ENCODE results near the gene SMIM36. TPM values are rescaled to one million over a fixed set of nuclear protein-coding genes. Genes with fewer than 3 reads are reported as not detected.
"Not testable (repeated sequence)": the region's sequence is repeated elsewhere in the genome, so short reads cannot be mapped to it uniquely, and the experiment has no call there.

The SMIM36 gene
- total RNA-seq, 4 donors from 2014 or later: not detected

DNA sequence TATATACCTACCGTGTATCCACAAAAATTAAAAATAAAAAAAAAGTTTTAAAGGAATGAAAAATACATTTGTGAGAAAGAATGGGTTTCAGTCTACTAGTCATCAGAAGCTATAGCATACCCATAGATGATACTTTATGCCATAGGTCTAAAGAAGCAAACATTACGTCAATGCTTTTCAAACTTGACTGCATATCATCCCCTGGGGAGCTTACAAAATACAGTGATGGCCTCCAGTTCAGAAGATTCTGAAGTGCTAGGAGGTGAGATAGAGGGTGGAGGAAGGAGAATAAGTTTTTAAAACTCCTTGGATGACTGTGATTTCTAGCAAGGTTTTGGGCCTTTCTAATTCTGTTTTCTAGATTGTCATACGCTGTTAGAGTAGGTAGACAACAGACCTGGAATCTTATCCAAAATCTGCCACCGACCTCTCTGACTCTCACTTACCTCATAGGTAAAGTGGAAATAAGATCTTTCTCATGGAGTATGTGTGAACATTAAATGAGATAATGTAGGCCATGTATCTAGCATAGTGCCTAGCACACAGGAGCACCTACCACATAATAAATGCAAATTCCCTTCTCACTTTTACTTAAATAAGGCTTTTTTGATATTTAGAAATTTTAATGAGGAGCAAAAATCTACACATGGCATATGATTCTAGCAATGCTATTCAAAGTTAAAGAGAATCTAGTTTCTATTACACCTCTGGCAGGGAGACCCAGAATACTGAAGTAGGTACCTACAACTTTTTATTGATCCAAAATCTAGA, 102.0 kb downstream of the SMIM36 start:
- TF ChIP-seq POLR2A (IDR thresholded peaks at IDR 0.05; ENCODE audit: low read depth): no peak
- TF ChIP-seq POLR2AphosphoS5 (IDR thresholded peaks at IDR 0.05): no peak
- TF ChIP-seq, protein P1, sequence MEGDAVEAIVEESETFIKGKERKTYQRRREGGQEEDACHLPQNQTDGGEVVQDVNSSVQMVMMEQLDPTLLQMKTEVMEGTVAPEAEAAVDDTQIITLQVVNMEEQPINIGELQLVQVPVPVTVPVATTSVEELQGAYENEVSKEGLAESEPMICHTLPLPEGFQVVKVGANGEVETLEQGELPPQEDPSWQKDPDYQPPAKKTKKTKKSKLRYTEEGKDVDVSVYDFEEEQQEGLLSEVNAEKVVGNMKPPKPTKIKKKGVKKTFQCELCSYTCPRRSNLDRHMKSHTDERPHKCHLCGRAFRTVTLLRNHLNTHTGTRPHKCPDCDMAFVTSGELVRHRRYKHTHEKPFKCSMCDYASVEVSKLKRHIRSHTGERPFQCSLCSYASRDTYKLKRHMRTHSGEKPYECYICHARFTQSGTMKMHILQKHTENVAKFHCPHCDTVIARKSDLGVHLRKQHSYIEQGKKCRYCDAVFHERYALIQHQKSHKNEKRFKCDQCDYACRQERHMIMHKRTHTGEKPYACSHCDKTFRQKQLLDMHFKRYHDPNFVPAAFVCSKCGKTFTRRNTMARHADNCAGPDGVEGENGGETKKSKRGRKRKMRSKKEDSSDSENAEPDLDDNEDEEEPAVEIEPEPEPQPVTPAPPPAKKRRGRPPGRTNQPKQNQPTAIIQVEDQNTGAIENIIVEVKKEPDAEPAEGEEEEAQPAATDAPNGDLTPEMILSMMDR (IDR thresholded peaks at IDR 0.05): no peak
- TF ChIP-seq EP300 (IDR thresholded peaks at IDR 0.05): no peak
- Histone ChIP-seq H3K36me3 (peaks cover 56 to 92% (median 81%) of the 10 kb centered on the region in 4 donors), H3K27ac (replicated peaks in 1 of 4) (no peak overlapping the region), H3K4me1 (peaks cover 0 to 14% (median 7%) of the 10 kb centered on the region in 4 donors), H3K9me3 (no peaks in the 10 kb centered on the region), H3K4me3 (no peak overlapping the region), H3K27me3 (no peaks in the 10 kb centered on the region)
- intact Hi-C loops (cut with DNase I): no loop called here
- 88% methylated on average over 4 of the region's 4 CpGs for WGBS
- DNase-seq (ENCODE audit: extremely low spot score): no peak

DNA sequence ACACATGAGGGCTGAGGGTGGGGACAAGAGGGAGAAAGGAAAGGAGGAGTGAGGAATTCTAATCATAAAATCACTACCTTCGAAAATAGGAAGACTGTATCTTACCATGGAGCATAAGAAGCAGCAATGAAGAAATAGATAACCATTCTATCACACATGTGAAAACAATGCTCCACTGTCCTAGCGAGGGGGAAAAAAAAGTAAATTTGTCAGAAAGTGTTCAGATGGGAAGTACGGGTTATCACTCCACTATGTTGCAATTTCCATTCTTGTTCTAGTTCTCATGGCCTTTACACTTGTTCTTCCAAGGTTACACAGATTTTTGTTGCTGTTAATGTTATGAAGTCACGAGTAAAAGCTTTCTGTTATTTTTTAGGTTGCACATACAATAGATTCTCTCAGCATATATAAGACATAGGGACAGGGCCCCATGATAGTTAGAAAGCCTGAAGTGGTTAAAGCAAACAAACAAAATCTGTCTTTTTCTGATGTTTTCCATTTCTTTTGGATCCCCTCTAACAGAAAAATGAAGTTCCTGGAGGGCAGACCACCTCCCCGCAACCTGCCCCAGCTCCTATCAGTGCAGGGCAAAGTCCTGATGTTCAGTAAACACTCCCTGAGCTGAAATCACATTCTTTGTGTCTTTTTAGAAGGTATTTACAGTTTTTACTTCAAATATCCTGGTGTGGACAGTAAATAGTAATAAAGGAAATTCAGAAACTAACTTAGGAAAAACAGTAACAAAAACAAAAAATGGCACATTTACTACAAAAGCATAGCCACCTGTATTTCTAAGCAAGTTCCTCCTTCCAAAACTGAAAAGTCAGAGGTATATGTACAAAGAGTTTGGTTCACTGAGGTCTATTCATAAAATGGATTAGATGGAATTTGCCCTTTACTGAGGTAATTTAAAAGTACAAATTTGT, 103.3 kb downstream of the SMIM36 start:
- no peak overlapping the region for H3K27ac ChIP-seq (replicated peaks in 1 of 4)
- no peak for DNase-seq (ENCODE audit: extremely low spot score)
- no peak overlapping the region for H3K4me3 ChIP-seq
- H3K9me3 ChIP-seq: no peaks in the 10 kb centered on the region
- H3K36me3 ChIP-seq: peaks cover 61 to 94% (median 81%) of the 10 kb centered on the region in 4 donors
- 87% methylated on average over 5 of the region's 5 CpGs for WGBS
- peaks cover 0 to 17% (median 6%) of the 10 kb centered on the region in 4 donors for H3K4me1 ChIP-seq
- TF ChIP-seq POLR2AphosphoS5 (IDR thresholded peaks at IDR 0.05) (no peak), EP300 (IDR thresholded peaks at IDR 0.05) (no peak), POLR2A (IDR thresholded peaks at IDR 0.05; ENCODE audit: low read depth) (no peak)
- TF ChIP-seq, protein P1 (IDR thresholded peaks at IDR 0.05): no peak
- H3K27me3 ChIP-seq: no peaks in the 10 kb centered on the region
- intact Hi-C loops (cut with DNase I): no loop called here

DNA sequence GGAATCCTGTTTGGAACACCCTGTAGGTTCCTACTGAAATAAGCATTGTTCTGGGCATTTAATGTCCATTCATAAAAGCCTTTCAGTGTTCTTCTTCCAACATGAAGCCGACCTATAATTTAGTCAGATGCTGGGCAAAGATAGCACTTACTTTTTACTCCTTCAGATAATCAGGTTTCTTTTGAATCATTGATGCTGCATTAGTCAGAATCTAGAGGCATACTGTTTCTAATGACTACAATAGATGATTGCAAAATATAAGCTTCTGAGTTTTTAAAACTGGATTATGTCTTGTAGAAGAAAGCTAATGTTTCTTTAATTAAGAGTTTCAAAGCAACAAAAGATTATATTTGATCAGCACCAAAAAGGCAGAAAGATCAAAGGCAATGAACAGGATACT, 105.7 kb downstream of the SMIM36 start:
- DNase-seq (ENCODE audit: extremely low spot score): no peak
- TF ChIP-seq, protein P1 (IDR thresholded peaks at IDR 0.05): no peak
- TF ChIP-seq EP300 (IDR thresholded peaks at IDR 0.05) (no peak), POLR2A (IDR thresholded peaks at IDR 0.05; ENCODE audit: low read depth) (no peak), POLR2AphosphoS5 (IDR thresholded peaks at IDR 0.05) (no peak)
- H3K9me3 ChIP-seq: no peaks in the 10 kb centered on the region
- peaks cover 0 to 9% (median 2%) of the 10 kb centered on the region in 4 donors for H3K4me1 ChIP-seq
- WGBS: 79% methylated on average over 1 of the region's 1 CpG
- peaks cover 55 to 94% (median 77%) of the 10 kb centered on the region in 4 donors for H3K36me3 ChIP-seq
- H3K4me3 ChIP-seq: no peak overlapping the region
- H3K27me3 ChIP-seq: no peaks in the 10 kb centered on the region
- intact Hi-C loops (cut with DNase I): no loop called here
- H3K27ac ChIP-seq (replicated peaks in 1 of 4): no peak overlapping the region

GRCh38 chr17:55404197-55404596, 107.1 kb downstream of the SMIM36 start:
- Histone ChIP-seq H3K36me3 (peaks cover 49 to 92% (median 73%) of the 10 kb centered on the region in 4 donors), H3K4me1 (peaks cover 0 to 16% (median 7%) of the 10 kb centered on the region in 4 donors)
- intact Hi-C loops (cut with DNase I); H3K4me3 ChIP-seq; H3K27me3 ChIP-seq; DNase-seq (ENCODE audit: extremely low spot score); H3K27ac ChIP-seq (replicated peaks in 1 of 4); H3K9me3 ChIP-seq: not testable (repeated sequence)
- 77% methylated on average over 5 of the region's 5 CpGs for WGBS

DNA sequence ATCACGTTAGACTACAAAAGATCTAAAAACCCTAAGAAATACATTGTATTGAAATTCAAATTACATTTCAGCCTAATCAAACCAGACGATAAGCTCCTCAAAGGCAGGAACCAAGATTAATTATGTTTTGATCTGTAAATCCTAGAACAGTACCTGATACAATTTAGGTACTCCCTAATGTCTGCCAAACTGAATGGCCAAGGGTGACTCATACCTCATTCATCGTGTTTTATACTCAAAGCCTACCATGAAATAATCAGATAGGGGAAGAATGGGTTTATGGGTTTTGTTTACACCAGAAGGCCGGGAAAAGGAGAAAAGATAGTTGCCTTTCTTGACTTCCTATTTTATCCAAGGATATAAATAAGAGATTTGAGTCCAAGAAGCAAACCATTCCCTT, 108.9 kb downstream of the SMIM36 start:
- TF ChIP-seq EP300 (IDR thresholded peaks at IDR 0.05): no peak
- no peak for TF ChIP-seq POLR2AphosphoS5 (IDR thresholded peaks at IDR 0.05)
- TF ChIP-seq POLR2A (IDR thresholded peaks at IDR 0.05; ENCODE audit: low read depth): no peak
- TF ChIP-seq, protein P1 (IDR thresholded peaks at IDR 0.05): no peak
- H3K4me1 ChIP-seq: peaks cover 0 to 20% (median 13%) of the 10 kb centered on the region in 4 donors
- no peak for DNase-seq (ENCODE audit: extremely low spot score)

More for the DNA sequence above, 108.9 kb downstream of the SMIM36 start:
- Histone ChIP-seq H3K9me3 (no peaks in the 10 kb centered on the region), H3K27me3 (no peaks in the 10 kb centered on the region), H3K36me3 (peaks cover 37 to 84% (median 58%) of the 10 kb centered on the region in 4 donors), H3K27ac (replicated peaks in 1 of 4) (no peak overlapping the region), H3K4me3 (no peak overlapping the region)
- WGBS: 77% methylated on average over 4 of the region's 4 CpGs
- intact Hi-C loops (cut with DNase I): no loop called here
